SU-DHL-6 (cell line): Measurements from ENCODE around the gene PRICKLE1.

Source experiments
- H2AFZ ChIP-seq: fragments of 200-600 bp; sonication (generic); 2 replicates; pipeline ENCODE4 v1.6.1; 2014; ENCODE audit warnings: low read depth, mild to moderate bottlenecking, moderate library complexity, mixed read lengths, antibody characterized with exemption, low read length; ENCODE audit not compliant: severe bottlenecking
- H3F3A ChIP-seq: fragments of 200-600 bp; shearing (Covaris generic); 2 replicates; pipeline ENCODE4 v1.6.0; 2016; ENCODE audit warnings: antibody characterized with exemption, mild to moderate bottlenecking; ENCODE audit not compliant: insufficient read depth
- H3K27ac ChIP-seq: fragments of 200-600 bp; sonication (generic); 2 replicates; pipeline ENCODE4 v1.5.1; 2016; ENCODE audit warnings: low read depth, mild to moderate bottlenecking, low read length, moderate library complexity, mixed read lengths
- H3K27me3 ChIP-seq: fragments of 200-600 bp; sonication (generic), shearing (Covaris generic); 2 replicates; pipeline ENCODE4 v1.6.0; 2014; ENCODE audit warnings: mild to moderate bottlenecking, low read length
- H3K36me3 ChIP-seq: fragments of 200-600 bp; sonication (generic); 2 replicates; pipeline ENCODE4 v1.6.1; 2014; ENCODE audit warnings: mild to moderate bottlenecking, low read length, mixed read lengths
- H3K4me2 ChIP-seq: fragments of 300-600, 200-600 bp; shearing (Covaris generic), sonication (generic); 2 replicates; pipeline ENCODE4 v1.6.0; 2014; ENCODE audit warnings: low read length, low read depth, mild to moderate bottlenecking; ENCODE audit not compliant: poor library complexity, severe bottlenecking
- H3K4me3 ChIP-seq: fragments of 200-600 bp; sonication (generic); 2 replicates; pipeline ENCODE4 v1.5.1; 2014; ENCODE audit warnings: antibody characterized with exemption, low read length, mild to moderate bottlenecking, mixed read lengths; ENCODE audit not compliant: insufficient read depth, poor library complexity, severe bottlenecking
- H3K79me2 ChIP-seq: fragments of 200-600 bp; sonication (generic); 2 replicates; pipeline ENCODE4 v1.6.1; 2014; ENCODE audit warnings: mild to moderate bottlenecking, low read length, moderate library complexity; ENCODE audit not compliant: insufficient read depth
- H3K9ac ChIP-seq: fragments of 200-600 bp; sonication (generic); 2 replicates; pipeline ENCODE4 v1.7.0; 2014; ENCODE audit warnings: mild to moderate bottlenecking, low read length
- H3K9me2 ChIP-seq: fragments of 200-600 bp; sonication (generic); replicated peaks from 2 replicates; pipeline ENCODE4 v1.6.1; 2014; ENCODE audit warnings: low read length; ENCODE audit not compliant: insufficient read depth
- H3K9me3 ChIP-seq: fragments of 200-600 bp; sonication (generic); 2 replicates; pipeline ENCODE4 v1.6.1; 2014; ENCODE audit warnings: low read length, mixed read lengths; ENCODE audit not compliant: insufficient read depth
- H4K20me1 ChIP-seq: fragments of 200-600 bp; sonication (generic); 2 replicates; pipeline ENCODE4 v1.6.1; 2014; ENCODE audit warnings: low read depth, mild to moderate bottlenecking, antibody characterized with exemption, low read length, moderate library complexity, mixed read lengths
- EZH2phosphoT487 ChIP-seq: fragments of 200-600 bp; sonication (generic), shearing (Covaris generic); conservative IDR thresholded peaks from 2 replicates; pipeline ENCODE4 v1.6.1; 2018; ENCODE audit warnings: mild to moderate bottlenecking, antibody characterized with exemption, low read length, moderate library complexity, mixed read lengths
- TF ChIP-seq, protein P1 (sequence below): fragments of 200-600 bp; sonication (generic); IDR thresholded peaks from one replicate; pipeline ENCODE4 v1.5.1; 2017; ENCODE audit warnings: antibody characterized with exemption, mild to moderate bottlenecking, low read length, moderate library complexity; ENCODE audit not compliant: insufficient read depth, poor library complexity, severe bottlenecking

The PRICKLE1 gene

DNA sequence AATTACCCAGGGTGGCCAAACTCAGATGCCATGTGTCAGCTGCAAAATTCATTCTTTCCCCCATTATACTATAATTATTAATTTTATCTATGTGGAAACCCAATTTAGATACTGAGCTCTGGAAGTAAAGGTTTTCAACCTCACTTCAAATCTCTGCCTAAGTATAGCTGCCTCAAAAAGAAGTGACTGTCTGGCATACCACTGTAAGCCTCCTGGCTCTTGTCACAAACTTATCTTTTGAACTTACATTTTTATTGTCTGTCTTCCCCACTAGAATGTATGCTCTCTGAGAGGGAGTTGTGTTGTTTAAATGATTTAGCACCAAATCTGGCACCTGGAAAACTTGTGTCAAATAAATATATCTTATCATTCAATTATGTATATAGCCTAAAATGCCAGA is 16.1 kb upstream of the PRICKLE1 start:
- no peaks in the 10 kb centered on the region for H3K9me2 ChIP-seq
- no peak overlapping the region for H3K27ac ChIP-seq
- H3F3A ChIP-seq, result no peaks in the 10 kb centered on the region
- H4K20me1 ChIP-seq, result no peaks in the 10 kb centered on the region
- H2AFZ ChIP-seq, result no peak overlapping the region
- no peak overlapping the region for H3K4me3 ChIP-seq
- no peak overlapping the region for H3K4me2 ChIP-seq
- H3K9ac ChIP-seq, result no peak overlapping the region
- no peak for TF ChIP-seq EZH2phosphoT487
- TF ChIP-seq, protein P1, sequence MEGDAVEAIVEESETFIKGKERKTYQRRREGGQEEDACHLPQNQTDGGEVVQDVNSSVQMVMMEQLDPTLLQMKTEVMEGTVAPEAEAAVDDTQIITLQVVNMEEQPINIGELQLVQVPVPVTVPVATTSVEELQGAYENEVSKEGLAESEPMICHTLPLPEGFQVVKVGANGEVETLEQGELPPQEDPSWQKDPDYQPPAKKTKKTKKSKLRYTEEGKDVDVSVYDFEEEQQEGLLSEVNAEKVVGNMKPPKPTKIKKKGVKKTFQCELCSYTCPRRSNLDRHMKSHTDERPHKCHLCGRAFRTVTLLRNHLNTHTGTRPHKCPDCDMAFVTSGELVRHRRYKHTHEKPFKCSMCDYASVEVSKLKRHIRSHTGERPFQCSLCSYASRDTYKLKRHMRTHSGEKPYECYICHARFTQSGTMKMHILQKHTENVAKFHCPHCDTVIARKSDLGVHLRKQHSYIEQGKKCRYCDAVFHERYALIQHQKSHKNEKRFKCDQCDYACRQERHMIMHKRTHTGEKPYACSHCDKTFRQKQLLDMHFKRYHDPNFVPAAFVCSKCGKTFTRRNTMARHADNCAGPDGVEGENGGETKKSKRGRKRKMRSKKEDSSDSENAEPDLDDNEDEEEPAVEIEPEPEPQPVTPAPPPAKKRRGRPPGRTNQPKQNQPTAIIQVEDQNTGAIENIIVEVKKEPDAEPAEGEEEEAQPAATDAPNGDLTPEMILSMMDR, result no peak
- H3K27me3 ChIP-seq, result no peaks in the 10 kb centered on the region
- no peaks in the 10 kb centered on the region for H3K79me2 ChIP-seq
- no peaks in the 10 kb centered on the region for H3K9me3 ChIP-seq
- H3K36me3 ChIP-seq, result no peaks in the 10 kb centered on the region

DNA sequence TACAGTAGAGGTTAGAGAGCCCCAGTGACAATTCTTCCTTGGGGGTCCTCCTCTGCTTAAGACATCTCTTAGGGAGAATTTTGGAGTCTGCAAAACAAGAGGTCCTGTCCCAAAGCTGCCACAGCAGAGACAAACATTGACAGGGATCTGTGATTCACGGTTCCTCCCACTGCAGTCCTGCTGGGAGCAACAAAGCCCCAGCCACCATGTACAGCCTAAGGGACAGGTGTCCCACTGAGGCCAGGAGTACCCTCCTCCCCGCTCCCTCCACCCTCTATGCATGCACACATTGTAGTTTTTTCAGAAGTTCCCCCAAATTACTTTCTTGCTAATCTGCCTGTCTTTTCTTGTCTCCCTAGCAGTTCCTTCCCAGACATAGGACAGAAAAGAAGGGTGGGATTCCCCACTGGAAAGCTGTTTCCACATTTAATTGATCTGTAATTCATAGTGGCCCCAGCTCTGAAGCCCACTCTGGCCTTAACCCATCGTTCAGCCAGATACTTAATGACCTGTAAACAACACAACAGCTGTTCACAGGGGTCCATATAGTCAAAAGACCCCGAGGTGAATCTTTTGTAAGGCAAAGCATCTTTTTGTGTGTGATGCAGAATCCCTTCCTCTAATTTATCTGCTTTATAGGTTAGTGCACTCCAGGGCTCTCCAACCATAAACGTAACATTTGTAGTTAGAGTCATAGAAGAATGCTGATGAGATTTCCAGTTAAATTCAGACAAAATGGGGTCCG is 13.9 kb upstream of the PRICKLE1 start:
- no peaks in the 10 kb centered on the region for H3K9me2 ChIP-seq
- no peak overlapping the region for H3K4me2 ChIP-seq
- no peak overlapping the region for H3K27ac ChIP-seq
- no peaks in the 10 kb centered on the region for H3K27me3 ChIP-seq
- no peaks in the 10 kb centered on the region for H3F3A ChIP-seq
- no peaks in the 10 kb centered on the region for H3K79me2 ChIP-seq
- no peak overlapping the region for H2AFZ ChIP-seq
- no peaks in the 10 kb centered on the region for H3K36me3 ChIP-seq
- H3K9me3 ChIP-seq, result no peaks in the 10 kb centered on the region
- H3K9ac ChIP-seq, result no peak overlapping the region
- no peak overlapping the region for H3K4me3 ChIP-seq
- TF ChIP-seq EZH2phosphoT487, result no peak
- TF ChIP-seq, protein P1, result no peak
- no peaks in the 10 kb centered on the region for H4K20me1 ChIP-seq

DNA sequence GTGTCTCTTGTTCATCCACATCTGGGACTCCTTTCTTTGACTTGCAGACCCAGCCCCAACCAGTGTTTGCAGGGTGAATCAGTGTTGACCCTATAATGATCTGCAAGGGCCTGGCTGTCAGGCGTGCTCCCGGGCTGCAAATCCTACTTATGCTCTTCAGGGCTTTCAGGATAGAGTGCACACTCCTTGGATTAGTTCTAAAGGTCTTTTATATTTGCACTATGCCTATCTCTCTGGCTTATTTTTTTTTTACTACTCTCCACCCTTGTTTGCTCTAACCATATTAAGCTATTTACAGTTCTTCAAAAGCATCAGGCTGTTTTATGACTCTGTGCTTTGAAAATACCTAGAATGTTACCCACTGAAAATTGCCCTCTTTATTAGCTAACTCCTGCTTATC is 4.3 kb upstream of the PRICKLE1 start:
- Histone ChIP-seq H3K4me2 (no peak overlapping the region), H2AFZ (no peak overlapping the region), H3K27me3 (no peaks in the 10 kb centered on the region)

More for the DNA sequence above, 4.3 kb upstream of the PRICKLE1 start:
- no peak overlapping the region for H3K27ac ChIP-seq
- no peak overlapping the region for H3K9ac ChIP-seq
- no peaks in the 10 kb centered on the region for H3K9me3 ChIP-seq
- no peaks in the 10 kb centered on the region for H3K79me2 ChIP-seq
- no peaks in the 10 kb centered on the region for H4K20me1 ChIP-seq
- no peaks in the 10 kb centered on the region for H3K9me2 ChIP-seq
- H3K36me3 ChIP-seq, result no peaks in the 10 kb centered on the region
- no peak overlapping the region for H3K4me3 ChIP-seq
- H3F3A ChIP-seq, result no peaks in the 10 kb centered on the region
- no peak for TF ChIP-seq EZH2phosphoT487
- TF ChIP-seq, protein P1, result no peak
